GM19463 (cell line): Measurements from ENCODE around the gene CREM.

Experiments used
- ATAC-seq: cut with Tn5 transposase; IDR thresholded peaks from one replicate; pipeline ENCODE4 v1.9.1; 2021; ENCODE audit warnings: mild to moderate bottlenecking, moderate library complexity; ENCODE audit not compliant: unreplicated experiment

CREM gene

DNA sequence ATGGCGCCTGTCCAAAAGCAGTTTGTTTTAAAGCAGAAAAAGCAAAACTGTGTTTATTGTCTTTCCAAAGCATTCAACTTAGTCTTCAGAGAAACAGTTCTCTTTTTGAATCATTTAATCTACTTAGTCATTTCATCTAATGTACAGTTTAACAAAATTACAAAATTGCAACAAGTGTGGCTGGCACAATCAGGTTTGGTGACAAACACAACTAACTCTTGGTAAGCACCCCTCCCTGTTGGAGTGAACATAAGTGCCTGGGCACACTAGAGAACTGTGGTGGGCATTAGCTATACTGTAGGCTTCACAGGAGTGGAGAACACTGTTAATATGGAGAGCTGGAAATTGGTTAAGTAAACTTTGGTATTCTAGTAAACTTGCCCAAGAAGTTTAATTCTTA, 6.9 kb downstream of the CREM start:
- ATAC-seq: no peak

DNA sequence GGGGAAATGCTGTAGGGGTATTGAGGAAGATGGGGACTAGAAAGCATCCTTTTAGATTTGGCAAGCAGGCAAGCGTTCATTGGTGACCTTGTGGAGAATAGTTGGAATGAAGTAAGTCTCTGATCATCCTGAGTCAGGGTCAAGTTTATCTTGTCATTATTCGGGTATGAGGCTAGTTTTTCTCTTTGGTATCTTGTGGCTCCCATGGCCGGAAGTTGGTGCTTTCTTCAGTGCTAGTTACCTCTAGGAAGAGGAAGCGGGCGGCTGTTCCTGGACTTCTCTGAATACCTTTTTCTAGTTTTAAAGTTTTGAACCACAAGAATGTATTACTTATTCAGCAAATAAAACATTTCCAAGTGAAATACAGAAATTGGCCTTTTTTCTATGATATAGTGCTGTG, 9.2 kb downstream of the CREM start:
- ATAC-seq: no peak

DNA sequence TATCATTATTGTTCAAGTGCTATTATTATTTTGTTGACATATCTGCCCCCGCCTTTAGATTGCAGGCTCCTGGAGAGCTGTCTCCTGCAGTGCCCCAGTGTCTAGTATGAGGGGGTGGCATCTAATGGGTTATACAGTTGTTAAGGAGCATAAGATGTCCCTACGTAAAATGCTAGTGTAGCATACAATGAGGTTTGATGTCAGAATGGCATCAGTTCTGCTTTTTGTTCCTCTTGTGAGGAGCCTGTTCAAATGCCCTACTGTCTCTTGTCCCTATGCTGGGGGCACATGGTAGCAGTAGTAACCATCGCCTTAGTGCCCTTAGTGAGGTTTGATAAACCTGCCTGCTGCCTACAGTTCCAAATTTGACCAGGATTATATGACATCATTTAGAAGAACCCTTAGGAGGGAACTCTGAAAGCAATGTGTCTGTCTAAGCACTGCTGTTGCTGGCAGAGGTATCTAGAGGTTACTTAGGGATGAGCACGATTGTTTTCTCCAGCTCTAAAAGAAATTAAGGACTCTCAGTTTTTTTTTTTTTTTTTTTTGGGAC, 9.7 kb downstream of the CREM start:
- peak; percentile 46 for ATAC-seq

DNA sequence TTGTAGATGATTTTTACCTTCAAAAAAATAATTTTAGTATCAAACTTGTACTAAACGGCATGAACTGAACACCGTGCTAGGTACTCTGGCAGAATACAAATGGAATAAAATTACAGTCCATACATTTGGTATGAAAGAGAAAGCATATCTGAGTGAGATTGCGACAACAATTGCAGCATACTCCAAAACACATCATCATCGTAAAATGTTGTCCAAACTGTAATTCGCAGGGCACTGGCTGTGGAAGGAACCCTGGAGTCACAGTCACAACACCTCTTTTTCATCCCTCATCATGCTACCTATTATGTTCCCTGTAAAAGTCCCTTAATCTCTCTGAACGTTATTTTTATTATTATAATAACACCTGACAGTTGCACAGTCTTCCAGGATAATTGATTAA, 13.5 kb downstream of the CREM start:
- ATAC-seq: no peak

DNA sequence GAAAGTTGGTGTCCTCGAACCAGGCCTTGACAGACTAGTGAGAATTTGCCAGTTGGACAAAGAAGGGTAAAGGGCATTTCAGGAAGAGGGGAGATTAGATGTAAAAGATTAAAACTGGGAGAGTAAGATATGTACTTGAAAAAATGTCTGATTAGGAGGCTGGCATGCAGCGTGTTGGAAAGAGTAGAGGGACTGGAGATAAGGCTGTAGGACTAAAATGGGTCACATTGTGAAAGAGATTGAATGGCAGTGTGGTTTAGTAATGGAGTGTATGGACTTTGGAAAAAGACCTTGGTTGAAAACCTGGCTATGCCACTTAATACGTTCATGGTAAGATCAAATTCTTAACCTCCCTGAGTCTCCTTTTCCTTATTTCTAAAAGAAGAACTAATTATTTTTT, 14.1 kb downstream of the CREM start:
- no peak for ATAC-seq

DNA sequence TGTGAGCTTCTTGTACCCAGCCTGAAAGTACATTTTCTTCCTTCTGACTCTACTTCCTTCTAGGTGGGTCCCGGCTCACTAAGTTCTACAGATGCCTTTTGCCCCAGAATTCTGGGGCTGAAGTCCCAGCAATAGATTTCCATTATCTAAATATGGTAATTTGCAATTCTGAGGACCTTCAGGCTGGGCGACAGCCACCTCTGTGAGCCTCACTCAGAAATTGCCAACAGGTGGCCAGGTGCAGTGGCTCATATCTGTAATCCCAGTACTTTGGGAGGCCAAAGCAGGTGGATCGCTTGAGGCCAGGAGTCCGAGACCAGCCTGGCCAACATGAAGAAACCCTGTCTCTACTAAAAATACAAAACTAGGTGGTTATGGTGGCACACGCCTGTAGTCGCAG, 23.7 kb downstream of the CREM start:
- no peak for ATAC-seq

DNA sequence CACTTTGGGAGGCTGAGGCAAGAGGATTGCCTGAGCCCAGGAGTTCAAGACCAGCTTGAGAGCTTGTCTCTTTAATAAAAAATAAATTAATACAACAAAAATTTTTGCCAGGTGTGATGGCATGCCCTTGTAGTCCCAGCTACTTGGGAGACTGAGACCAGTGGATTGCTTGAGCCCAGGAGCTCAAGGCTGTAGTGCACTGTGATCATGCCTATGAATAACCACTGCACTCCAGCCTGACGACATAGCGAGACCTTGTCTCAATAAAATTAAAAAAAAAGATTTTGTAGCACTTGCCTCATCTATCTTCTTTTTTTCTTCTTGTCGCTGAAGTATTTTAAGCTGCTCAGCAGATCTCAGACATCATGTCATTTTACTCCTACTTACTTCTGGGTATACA, 26.3 kb downstream of the CREM start:
- no peak for ATAC-seq

DNA sequence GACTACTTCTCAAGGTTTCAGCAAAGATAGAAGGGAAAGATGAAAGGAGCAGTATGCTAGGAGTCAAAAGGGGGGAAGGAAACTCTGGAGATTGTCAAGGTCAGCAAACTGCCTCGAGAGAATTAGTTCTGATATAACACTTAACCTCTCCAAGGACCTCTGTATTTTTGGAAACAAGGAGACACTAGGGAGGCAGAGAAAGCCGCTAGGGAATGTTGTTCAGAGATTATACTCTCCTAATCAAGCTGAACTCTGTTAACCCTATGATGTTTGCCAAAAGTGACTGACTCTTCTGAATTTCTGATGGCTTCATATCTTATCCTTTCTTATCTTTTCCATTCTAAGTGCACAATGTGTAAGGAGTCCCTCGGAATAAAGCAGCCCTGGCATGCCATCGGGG, 27.1 kb downstream of the CREM start:
- ATAC-seq: no peak

DNA sequence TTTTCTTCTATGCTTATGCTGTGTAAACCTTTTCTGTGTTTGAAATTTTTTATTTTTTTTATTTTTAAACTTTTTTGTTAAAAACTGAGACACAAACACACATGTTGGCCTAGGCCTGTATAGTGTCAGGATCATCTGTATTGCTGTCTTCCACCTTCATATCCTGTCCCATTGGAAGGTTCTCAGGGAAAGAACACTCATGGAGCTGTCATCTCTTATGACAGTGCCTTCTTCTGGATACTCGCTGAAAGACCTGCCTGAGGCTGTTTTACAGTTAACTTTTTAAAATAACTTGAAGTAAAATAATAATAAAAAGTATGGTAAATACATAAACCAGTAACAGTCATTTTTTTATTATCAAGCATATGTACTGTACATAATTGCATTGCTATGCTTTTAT, 34.1 kb downstream of the CREM start:
- ATAC-seq: no peak

DNA sequence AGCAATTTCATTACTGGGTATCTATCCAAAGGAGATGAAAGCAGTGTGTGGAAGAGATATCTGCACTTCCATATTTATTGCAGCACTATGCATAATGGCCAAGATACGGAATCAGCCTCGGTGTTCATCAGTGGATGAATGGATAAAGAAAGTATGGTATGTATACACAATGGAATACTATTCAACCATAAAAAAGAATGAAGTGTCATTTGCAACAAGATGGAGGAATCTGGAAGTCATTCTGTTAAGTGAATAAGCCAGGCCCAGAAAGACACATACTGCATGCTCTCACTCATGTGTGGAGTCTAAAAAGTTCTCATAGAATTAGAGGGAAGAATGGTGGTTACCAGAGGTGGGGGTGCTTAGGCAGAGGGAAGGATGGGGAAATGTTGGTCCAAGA, 35.3 kb downstream of the CREM start:
- no peak for ATAC-seq

DNA sequence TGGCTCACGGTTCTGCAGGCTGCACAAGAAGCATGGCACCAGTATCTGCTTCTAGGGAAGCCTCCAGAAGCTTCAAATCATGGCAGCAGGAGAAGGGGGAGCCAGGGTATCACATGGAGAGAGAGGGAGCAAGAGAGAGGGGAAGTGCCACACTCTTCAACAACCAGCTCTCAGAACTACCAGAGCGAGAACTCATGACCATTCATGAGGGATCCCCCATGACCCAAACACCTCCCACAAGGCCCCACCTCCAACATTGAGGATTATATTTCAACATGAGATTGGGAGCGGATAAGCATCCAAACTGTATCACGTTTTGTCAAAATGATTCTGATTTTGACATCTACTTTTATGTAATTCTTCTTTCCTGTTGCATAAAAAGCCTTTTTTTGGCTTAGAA, 38.5 kb downstream of the CREM start:
- ATAC-seq: no peak

DNA sequence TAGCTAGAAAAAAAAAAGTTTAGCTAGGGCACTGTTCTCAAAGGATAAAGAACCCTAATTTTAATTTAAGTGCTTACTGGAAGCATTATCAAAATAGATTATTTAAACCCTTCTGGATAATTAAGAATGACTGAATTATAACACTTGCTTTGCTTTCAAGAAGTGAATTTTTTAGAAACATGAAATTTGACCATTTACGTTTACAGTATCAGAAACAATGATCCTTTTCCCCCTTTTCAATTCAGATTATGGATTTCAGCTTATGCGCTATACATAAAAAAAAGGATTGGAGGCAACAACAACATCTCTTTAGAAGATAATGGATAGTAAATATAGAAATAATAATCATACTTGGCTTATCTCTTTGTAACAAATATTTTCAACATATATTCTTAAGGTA, 39.2 kb downstream of the CREM start:
- ATAC-seq: no peak

DNA sequence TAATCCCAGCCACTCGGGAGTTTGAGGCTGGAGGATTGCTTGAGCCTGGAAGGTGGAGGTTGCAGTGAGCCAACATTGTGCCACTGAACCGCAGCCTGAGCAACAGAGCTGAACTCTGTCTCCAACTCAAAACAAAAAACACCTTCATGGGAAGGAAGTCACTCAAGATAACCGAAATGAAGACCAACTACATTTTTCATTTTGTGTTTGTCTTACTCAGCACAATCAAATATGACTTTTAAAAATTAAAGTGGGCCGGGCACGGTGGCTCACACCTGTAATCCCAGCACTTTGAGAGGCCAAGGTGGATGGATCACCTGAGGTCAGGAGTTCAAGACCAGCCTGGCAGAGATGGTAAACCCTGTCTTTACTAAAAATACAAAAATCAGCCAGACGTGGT, 40.0 kb downstream of the CREM start:
- no peak for ATAC-seq

DNA sequence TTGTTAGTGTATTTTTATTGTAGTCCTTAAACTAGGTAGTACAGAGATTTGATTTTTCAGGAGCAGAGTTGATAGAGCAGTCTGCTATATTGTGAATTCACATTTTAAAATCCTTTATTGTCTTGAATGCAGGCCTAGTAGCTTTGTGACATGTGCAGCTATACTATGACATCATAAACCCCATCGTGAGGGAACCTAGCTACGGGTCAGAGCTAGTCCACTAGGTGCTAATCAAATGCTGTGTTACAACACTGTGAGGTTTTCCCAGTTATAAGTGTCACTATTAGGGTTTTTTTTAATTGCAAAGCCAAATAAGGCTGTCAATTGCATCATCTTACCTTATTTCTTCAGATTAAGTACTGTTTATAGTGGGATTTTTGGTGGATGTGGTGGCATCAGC, 40.7 kb downstream of the CREM start:
- no peak for ATAC-seq

DNA sequence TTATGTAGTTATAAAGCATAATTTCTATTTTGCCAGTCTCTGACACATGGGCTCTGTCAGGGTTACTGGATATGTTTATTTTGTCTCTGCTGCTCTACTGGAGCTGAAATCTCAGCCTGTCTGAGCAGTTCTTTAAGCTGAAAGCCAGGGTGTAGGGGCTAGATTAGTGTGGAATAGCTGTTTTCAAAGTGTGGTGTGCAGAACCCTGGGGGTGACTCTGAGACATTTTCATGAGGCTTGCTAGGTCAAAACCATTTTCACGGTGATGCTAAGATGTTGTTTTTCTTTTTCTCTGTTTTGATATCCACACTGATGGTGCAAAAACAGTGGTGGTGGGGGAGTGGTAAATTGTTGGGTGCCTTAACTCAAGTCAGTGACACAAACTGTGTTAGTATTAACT, 45.5 kb downstream of the CREM start:
- ATAC-seq: no peak

DNA sequence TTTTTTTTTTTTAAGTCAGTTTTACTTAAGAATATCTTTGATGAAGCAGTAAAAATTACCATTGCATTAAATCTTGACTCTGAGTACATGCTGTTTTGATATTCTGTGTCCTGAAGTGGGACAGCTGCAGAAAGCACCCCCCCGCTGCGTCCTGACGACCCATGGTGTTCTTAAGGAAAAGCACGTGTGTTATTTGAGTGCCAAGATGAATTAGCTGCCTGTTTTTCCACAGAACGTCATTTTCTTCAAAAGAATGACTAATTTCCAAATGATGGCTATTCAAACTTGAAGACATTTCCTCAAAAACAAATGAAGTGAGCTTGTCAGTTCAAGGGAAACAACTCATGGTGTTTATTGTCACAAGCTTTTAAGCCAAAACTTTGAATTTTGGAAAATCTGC, 45.9 kb downstream of the CREM start:
- ATAC-seq: no peak

DNA sequence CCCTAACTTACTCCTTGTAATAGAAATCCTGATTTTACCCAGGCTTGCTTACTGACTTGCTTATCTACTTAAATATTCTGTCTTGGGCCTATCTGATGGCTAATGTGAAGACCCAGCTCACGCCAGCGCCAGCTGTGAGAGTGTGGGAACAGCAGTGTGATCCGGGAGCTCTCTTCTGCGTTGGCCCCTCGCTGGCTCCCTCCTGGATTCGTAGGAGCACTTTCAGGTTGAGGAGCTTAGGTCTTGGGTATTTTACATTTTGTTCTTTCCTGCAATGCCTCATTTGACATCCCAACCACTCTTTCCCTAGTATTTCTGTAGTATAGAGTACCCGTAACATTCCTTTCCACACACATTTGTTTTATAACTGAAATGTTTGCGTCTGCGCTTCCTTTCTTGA, 51.7 kb downstream of the CREM start:
- no peak for ATAC-seq

DNA sequence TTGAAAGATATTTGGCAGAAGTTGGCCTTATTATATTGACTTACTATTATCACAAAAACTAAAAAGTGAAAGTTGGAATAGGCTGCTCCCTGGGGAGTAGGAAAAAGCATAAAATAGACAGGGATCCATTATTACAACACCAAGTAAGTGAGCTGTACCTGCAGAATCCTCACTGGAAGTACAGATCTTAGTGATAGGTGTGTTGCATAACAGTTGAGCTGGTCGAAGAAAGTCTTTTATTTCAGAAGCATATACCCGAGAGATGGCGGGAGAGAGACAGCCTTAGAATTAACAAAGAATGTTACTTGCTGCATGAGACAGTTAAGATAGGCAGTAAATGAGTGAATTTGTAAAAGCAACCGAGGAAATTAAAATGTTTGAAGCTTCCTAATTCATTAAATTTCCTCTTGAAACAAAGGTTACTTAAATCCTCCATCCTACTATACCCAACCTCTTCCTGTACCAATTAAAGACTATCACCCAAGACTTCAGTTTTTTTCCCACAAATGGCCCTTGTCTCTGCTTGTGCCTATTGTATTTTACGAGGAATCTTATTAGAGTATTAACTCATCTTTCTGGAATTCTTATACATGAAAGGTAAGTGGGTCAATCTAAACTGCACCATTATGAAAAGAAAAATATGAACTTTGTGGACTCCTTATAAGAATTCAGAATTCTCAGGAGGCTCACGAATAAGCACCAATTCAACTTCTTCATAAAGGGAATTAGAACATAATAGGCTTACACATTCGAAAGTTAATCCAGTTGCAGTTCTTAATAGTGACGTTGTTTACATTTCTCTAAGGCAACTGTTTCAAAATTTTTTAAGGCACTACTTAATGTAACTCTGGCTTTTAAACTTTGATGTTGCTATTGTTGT, 56.2 kb downstream of the CREM start:
- ATAC-seq: no peak

DNA sequence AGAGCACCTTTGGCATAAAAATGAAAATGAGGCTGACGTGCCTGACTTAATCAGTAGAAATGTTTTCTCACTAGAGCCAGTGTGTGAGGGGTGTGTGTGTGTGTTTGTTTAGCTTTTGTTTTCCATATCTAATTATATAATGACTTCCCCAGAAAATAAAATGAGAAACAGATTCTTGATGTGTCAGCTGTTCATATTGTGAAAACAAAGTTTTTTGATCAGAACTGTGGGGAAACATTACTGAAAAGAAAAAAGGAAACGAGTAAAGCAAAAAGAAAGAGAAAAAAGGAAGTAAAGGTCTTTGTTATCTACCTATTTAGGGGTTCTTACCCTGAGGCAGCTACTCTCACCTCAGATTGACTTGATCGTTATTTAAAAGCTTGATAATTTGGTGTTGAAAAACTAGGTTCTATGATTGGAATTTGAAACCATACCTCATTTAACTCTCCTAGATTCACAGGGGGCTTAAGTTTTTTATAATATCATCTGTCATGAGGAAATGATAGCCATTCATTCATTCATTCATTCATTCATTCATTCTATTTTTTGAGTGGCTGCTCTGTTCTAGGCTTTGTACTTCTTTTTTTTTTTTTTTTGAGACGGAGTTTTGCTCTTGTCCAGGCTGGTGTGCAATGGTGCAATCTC, 58.0 kb downstream of the CREM start:
- no peak for ATAC-seq

DNA sequence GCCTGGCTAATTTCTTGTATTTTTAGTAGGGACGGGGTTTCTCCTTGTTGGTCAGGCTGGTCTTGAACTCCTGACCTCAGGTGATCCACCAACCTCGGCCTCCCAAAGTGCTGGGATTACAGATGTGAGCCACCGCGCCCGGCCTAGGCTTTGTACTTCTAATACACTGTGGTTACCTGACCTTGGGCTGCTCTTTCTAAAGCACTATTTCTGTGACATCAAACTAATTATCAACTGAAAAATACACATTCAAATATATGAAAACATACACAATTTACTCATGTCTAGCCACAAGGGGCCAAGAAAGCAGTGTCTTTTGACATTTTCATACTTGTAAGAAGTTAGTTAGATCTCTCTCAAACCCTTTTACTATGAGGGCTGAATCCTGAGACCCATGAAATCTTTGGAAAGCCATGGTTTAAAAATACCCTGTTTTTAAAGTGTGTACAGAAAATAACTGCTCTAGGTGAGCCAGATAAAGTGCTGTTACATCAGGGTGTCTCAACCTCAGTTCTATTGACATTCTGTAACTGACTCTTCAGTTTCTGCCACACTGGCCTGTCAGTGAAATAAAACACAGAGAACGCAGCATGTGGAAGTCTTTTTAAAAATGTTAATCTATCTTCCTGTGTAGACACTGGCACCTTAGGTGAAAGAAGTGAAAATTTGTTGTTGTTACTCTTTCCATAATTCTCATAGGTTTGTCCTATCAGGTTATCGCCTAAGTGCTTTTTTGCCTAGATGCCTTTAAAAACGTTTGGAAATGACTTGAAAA, 58.8 kb downstream of the CREM start:
- ATAC-seq: peak; percentile 69

DNA sequence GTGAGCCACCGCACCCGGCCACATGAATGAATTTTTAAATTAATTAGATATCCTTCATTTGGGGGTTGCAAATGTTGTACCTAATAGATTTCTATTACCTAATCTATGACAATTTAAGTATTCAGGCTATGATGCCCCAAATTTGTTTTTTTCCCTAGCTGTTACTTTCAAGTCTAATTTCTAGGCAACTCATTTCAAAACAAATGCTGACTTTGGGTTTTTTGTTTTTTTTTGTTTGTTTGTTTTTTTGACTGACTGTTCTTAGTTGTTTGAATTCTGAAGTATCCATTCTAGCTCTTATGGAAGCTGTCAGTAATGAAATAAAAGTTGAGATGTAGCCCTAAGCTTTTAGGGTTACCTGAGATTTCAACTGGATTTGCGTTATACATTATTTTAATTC, 62.3 kb downstream of the CREM start:
- ATAC-seq: no peak

DNA sequence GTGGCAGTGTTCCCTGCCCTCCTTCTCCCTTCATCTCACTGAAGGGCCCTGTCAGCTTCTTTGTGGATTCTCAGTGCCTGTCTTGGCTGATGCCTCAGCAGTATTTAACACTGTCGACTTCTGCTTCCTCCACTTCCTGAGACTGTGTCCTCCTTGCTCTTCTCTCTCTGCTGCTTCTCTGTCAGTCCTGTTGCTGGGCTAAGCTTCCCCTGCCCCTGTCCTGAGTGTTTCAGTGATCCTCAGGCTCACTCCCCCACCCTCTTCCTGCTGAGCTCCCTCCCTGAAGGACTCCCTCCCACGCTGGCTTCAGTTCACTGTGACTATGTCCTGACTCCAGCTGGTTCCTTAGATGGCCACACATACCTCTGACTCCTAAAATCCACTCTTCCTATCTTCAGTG, 64.9 kb downstream of the CREM start:
- ATAC-seq: no peak
